ENCODE results near the gene SORCS2.

SORCS2 gene

DNA sequence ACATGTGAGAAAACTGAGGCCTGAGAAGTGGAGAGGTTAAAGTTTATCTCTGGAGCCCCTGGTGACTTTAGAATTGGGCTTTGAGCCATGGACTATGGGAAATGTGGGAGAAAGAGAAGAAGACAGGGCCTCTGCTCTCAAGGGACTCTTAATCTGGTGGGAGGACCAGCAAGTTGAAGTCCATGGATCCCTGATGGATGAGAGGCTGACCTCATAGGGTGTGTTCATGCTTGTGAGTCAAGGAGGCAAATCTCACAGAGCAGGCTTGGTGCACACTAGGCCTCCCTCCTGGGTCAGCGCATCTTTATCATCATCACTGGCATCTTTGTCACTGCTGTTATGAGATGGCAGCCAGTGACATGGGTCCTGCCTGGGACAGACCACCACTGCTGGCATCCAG is 535.4 kb downstream of the SORCS2 start:
- no peak for DNase-seq

DNA sequence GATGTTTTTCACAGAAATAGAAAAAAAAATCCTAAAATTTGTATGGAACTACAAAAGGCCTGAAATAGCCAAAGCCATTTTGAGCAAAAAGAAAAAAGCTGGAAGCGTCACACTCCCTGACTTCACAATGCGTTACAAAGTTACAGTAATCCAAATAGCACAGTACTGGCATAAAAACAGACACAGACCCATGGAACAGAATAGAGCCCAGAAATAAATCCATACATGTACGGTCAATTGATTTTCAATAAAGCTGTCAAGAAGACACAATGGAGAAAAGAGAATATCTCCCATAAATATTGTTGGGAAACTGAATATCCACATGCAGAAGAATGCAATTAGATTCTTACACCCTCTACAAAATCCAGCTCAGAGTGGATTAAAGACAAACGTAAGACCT is 539.1 kb downstream of the SORCS2 start:
- no peak for DNase-seq

GRCh38 chr4:7732263-7732662 is 539.9 kb downstream of the SORCS2 start:
- DNase-seq = no peak

GRCh38 chr4:7733201-7733600 is 540.9 kb downstream of the SORCS2 start:
- no peak for DNase-seq

DNA sequence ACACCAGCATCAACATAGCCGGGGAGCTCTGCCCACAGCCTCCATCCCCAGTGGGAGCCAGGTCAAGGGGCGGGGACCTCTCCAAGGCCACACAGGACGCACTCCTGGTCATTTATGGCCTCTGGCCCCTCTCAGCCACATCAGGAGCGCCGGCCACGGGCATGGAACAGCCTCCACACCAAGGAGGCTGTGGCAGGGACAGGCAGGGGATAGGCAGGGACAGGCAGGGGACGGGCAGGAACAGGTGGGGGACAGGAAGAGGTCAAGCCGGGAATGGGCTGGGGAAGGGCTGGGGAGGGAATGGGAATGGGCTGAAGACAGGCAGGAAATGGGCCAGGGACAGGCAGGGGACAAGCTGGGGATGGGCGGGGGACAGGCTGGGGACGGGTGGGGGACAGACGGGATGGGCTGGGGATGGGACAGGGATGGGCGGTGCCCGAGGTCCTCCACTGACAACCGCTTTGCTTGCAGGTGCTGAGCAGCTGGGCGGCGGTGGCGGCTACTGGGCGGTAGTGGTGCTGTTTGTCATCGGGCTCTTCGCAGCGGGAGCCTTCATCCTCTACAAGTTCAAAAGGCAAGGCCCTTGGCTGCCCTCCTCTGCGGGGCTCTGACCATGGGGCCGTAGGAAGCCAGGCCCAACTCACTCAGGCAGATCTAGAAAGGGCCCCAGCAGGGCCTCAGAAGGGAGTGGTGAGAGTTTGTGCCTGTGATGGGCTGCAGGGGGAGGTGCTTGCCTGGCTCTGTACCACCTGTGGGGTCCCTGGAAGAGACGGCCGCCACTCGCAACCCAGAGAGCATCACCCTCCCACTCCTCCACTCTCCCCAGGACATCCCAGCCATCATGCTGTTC is 541.7 kb downstream of the SORCS2 start:
- no peak for DNase-seq

DNA sequence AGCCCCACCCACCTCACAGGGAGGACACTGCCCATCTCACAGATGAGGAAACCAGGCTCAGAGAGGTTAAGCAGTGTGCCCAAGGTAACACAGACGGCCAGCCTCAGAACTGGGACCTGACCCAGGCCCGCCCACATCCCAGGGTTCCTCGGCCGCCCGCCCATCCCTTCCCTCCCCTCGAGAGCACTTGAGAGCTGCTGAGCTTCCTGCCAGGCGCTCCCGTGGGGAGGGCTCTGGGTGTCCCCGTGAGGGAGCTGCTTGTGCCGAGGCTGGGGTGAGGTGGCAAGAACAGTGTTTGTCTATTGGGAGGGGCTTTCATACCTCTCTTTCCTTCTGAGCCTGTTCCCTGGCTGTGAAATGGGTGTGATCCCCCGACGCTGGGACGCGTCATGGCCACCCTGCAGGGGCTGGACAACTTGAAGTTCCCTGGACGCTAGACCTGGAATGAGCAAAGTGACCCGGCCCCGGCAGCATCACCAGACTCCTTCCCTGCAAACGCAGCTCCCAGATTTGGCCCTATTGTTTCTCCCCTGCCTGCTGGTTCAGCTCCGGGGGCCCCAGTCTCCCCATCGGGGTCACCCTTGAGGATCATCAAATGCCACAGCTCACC is 542.4 kb downstream of the SORCS2 start:
- no peak for DNase-seq

DNA sequence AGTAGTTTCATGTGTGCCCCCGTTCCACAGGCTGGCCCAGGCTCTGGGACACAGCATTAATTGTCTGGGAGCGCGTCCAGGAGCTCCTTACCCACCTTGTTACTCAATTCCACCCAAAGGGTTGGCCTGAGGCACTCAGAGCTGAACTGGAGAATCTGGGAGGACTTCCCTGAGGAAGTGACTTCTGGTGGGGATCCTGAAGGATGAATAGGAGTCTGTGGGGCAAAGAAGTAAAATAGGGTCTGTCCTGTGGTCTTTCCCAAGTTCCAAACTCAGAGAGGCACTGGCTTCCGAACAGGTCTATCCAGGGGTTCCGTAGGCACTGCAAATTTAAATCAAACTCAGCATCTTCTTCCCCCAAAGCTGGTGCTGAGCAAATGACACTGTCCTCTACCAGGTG is 543.1 kb downstream of the SORCS2 start:
- DNase-seq = no peak

- DNase-seq = no peak
These were observed 543.6 kb downstream of the SORCS2 start for GRCh38 chr4:7735961-7736360.

GRCh38 chr4:7736436-7737267 is 544.3 kb downstream of the SORCS2 start:
- no peak for DNase-seq

DNA sequence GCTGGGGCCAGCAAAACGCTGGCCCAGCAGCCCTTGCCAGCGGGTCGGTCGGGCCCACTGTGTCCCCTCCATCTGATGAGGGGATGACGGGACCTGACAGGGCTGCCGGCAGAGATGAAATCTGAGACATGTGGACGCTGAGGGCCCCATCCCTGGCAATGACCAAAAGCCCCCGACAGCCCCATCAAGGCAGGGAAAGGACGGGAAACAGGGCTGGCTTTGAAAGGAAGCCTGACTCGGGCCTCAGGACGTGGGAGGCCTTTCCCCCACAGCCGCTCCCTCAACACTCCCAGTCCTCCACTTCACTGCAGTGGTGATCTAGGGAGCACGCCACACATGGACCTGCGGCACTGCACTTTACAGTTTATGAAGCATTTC is 544.9 kb downstream of the SORCS2 start:
- no peak for DNase-seq

GRCh38 chr4:7737752-7738457 is 545.6 kb downstream of the SORCS2 start:
- DNase-seq = no peak

GRCh38 chr4:7738458-7739076 is 546.2 kb downstream of the SORCS2 start:
- no peak for DNase-seq

- DNase-seq = no peak
These were observed 547.0 kb downstream of the SORCS2 start for GRCh38 chr4:7739077-7739917.

DNA sequence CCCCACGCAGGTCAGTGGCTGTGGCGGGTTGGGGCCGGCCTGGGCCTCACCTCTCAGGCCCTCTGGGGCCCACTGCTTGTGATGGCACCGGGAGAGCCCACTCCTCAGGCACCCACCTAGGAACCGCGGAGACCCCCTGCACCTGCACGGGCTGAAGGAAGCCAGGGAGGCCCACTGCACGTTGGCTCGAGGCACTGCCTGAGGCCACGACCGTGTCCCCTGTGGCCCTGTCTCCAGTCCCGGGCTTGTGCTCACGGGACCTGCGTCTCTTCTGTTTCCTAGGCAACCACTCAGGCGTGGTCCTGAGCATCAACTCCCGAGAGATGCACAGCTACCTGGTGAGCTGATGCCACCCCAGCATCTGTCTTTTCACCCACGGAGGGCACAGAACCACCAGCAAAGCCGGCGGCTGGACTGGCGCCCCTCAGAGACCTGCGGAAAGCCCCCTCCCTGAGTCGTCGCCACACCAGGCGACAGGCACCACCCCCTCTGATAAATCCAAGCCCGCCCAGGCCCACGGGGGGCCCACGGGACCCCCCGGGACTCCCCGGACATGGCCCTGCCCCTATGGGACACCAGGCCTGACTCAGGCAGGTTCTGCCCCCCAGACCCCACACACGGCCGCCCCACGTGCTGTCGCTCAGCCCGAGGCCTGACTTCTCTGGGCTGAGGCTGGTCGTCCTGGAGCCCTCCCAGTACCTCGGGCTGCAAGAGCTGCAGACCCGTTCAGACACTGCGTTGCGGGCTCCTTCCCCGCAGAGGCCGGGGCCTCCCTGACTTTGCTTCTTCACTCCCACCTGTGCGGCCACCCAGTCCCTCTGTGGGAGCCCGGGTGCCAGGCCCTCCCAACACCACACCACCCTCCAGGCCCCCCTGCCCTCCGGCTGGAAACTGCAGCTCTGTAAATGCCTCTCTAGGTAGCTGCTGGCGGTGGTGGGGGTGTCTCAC is 547.9 kb downstream of the SORCS2 start:
- no peak for DNase-seq

DNA sequence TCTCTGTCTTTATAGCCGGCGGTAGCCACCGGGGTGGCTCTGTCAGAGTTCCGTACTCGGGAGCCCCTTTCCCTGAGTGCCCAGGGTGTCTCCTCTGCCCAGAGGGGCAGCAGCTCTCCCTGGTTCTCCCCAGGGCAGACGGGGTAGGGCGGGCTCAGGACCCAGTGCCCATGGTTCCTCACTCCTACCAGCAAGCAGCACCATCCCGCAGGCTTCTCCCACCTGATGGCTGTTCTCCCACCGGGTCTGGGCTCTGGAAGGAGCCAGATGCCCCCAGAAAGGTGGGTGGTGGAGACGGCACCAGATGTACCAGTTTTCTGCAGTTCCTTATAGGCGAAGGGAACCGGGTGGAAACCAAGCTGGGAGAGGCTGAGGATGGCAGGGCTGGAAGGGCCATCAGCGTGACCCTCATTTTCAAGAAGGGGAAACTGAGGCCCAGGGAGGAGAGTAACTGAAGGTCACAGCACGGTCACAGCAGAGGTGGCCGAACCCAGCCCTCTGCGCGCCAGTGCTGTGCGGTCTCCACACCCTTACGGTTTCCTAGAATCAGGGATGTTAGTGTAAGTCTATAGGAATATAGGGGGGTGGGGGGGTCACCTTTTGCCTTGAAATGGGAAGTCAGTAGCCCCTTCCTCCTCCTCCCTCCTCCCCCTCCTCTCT is 548.7 kb downstream of the SORCS2 start:
- DNase-seq = no peak

DNA sequence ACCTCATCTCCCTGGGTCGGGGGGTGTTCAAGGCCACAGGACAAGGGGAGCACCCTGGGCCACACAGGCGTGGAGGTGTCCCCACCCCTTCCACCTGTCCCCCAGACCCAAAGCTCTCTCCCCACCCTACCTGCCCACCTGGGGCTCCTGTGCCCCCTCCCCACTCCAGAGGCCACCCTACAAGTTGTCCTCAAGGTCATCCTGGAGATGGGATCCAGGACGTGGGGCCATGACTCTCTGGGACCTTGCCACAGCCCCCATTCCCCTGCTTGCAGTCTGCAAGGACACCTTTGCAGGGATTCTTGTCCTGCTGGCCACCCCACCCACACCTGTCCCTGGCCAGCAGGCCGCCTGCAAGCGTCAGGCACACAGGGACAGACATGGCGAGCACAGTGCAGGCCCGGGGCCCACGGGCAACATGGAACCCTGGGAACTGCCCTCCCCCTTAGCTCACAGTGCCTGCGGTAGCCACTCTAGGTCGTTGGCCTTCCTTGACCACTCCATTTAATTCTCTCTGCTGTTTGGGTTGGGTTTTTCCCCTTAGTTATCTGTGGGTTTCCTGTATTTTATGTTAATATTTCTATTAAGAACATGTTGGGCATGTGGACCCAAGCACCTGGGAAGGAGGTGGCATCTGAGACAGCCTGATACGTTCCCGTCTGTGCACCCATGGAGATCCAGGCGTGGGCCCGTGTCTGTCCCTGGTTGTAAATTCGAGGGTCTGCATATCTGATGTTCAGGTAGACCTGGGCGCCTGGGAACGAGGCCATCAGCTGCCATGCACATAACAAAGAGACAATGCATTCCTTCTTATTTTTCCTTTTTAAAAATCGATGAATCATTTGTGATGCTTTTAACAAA is 549.8 kb downstream of the SORCS2 start:
- no peak for DNase-seq

GRCh38 chr4:7742807-7743280 is 550.5 kb downstream of the SORCS2 start:
- DNase-seq = peak; percentile 13 to 31

GRCh38 chr4:7744142-7744804 is 551.9 kb downstream of the SORCS2 start:
- peak; percentile 43 to 50 for DNase-seq
